GM18907 (cell line): ENCODE data around the gene KIAA1671.

ENCODE experiments used
- ATAC-seq: cut with Tn5 transposase; IDR thresholded peaks from one replicate; pipeline ENCODE4 v1.9.1; 2021; ENCODE audit warnings: mild to moderate bottlenecking, moderate library complexity; ENCODE audit not compliant: unreplicated experiment

The KIAA1671 gene

DNA sequence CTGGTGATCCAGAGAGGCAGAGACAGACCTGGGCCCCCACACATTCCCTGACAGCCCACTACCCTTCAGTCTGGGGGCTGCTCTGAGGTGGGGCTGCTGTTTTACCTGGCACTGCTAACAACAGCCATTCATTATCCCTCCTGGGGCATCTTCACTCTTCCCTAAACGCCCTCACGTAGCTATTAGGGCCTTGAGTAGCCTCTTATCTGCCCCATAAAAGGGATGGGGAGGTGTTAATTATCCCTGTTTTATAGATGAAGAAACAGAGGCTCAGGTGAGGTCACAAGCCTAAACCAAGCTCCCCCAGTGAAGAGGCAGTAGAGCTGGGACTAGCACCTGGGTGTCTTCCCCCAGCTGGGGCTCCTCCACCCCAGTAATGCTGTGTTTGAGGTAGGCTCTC, 79.5 kb downstream of the KIAA1671 start:
- no peak for ATAC-seq

GRCh38 chr22:25035715-25036114, 83.2 kb downstream of the KIAA1671 start:
- ATAC-seq = no peak

DNA sequence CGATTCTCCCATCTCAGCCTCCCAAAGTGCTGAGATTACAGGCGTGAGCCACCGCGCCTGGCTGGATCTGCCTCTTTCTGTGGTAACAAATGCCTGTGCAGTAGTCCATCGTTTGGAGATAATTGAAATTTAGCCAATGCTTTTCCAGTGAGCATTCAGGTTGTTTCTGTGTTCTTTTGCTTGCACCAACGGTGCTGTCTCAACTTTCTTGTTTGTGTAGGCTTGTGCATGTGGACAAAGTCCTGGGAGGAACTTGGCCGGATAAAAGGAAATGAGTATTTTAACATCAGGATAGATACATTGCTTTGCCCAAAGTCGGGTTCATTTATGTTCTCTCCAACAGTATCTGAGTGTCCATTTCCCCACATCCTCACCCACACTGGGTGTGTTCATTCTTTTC, 85.7 kb downstream of the KIAA1671 start:
- no peak for ATAC-seq

- no peak for ATAC-seq
These were observed 86.3 kb downstream of the KIAA1671 start for GRCh38 chr22:25038771-25039170.

- no peak for ATAC-seq
These were observed 86.7 kb downstream of the KIAA1671 start for GRCh38 chr22:25039255-25039654.

GRCh38 chr22:25039754-25040153, 87.2 kb downstream of the KIAA1671 start:
- no peak for ATAC-seq

- ATAC-seq = no peak
These were observed 92.6 kb downstream of the KIAA1671 start for GRCh38 chr22:25045159-25045558.

GRCh38 chr22:25048071-25048470, 95.6 kb downstream of the KIAA1671 start:
- no peak for ATAC-seq

DNA sequence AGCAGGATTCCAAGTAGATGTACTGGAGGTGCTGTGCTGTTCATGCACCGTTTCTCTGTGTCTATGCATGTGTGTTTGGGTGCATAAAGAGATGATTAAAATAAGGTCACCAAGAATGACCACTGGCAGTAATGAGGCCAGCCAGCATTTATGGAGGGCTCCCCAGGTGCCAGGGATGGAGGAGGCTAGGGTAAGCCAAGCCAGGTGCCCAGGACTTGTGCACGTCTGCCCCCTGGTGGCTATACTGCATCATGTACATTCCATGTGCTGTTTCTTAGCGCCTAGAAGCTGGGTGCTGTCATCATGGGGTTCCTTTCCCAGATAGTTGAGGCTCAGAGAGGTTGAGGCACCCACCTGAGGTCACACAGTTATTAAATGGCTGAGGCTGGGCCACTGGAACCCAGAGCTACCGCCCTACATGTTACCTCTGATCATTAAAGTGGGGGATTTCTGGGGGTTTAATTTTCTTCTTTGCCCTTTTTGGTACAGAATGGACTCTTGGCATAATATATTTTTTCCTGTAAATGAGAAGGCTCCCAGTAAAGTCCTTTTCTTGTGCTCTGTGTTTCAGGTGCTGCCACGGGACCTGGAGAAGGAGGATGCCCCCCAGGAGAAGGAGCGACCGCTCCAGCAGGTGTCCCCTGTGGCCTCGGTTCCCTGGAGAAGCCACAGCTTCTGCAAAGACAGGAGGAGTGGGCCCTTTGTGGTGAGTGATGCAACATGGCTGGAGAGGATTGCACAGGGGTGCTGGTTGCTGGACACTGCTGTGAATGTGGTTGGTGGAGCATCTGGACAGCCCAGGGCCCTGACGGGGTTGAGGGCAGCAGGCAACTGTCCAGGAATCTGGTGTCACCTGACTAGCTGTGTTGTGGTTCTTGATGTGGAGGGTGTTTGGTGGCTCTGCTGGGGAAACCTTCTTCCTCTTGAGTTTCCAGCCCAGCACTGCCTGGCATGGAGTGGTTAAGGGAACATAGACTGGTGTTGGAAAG, 96.4 kb downstream of the KIAA1671 start:
- ATAC-seq = no peak

DNA sequence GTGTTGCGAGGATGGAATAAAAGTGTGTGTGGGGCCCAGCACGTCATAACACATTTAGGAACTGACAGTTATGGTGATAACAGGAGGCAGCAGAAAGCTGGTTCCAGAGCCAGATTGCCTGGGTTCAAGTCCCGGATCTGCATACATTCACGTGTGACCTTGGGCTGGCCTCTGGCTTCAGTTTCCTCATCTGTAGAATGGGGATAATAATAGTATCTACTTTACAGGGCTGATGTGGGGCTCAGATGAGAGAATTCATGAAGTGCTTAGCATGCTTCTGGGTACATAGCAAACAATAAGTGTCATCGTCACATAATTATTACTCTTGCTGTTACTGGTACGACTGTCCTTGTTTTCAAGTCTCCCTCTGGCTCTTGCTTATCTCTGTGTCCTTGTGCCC, 97.3 kb downstream of the KIAA1671 start:
- ATAC-seq = no peak

DNA sequence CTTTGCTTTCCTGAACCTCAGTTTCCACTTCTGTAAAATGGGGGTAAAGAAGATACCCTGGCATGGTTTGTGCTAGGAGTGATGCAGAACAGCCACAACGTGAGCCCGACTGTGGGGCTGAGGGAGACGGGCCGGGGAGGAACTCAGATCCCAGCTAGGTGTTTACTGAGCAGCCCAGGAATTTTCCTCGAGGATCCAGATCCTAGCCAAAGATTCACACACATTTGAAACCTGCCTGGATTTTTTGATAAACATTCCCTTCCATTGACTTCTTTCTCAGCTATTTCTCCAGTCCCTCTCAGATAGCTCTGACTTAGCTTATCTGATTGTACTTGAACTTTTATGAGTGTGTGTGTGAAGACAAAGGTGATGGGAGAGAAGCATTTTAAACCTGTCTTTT, 98.0 kb downstream of the KIAA1671 start:
- no peak for ATAC-seq

- ATAC-seq = no peak
These were observed 98.6 kb downstream of the KIAA1671 start for GRCh38 chr22:25051073-25051472.

GRCh38 chr22:25051983-25052710, 99.6 kb downstream of the KIAA1671 start:
- no peak for ATAC-seq

GRCh38 chr22:25053153-25053805, 100.8 kb downstream of the KIAA1671 start:
- no peak for ATAC-seq

- no peak for ATAC-seq
These were observed 102.5 kb downstream of the KIAA1671 start for GRCh38 chr22:25054943-25055511.

DNA sequence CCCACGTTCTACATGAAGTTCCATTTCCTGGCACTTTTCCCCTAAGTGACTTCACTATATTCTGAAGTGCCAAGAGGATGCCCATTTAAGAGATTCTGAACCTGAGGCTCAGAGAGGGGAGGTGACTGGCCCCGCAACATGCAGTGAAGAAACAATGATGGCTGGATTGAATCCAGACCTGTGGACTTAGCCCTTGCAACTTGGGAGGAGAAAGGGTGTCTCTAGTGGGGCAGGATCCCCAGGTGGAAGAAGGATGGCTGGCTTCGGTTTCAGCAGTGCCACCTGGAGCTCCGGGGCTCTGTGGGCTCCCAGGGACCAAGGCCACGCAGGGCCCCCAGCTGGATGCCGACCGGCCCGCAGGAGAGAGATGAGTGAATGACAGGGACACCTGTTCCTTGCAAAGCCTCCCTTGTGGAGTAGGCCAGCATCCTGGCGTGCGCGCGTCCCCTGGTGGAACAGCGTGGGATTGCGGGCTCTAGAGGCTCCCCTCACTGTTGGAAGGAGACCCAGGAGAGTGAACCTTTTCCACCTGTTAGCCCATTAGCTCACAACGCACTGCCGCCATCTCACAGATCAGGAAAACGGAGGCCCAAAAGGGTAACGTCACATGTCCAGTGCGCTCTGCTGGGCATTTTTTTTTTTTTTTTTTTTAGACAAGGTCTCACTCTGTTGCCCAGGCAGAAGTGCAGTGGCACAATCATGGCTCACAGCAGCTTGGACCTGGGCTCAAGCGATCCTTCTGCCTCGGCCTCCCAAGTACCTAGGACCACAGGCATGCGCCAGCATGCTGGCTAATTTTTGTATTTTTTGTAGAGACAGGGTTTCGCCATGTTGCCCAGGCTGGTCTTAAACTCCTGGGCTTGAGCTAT, 104.7 kb downstream of the KIAA1671 start:
- no peak for ATAC-seq

DNA sequence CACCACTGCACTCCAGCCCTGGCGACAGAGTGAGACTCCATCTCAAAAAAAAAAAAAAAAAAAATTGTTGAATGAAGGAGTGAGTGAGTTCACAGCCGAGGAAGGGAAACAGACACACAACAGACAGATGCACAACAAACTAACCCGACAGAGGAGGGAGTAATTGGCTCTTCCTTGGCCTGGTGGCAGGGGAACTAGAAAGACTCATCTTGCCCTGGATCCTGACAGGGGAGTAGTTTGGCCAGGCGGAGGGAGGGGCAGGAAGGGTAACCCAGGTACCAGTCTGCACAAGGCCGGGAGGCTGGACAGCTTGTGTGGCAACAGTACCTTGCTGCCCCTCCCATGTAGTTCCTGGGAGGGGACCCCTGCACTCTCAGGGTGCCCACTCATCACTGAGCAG, 106.9 kb downstream of the KIAA1671 start:
- ATAC-seq = no peak

DNA sequence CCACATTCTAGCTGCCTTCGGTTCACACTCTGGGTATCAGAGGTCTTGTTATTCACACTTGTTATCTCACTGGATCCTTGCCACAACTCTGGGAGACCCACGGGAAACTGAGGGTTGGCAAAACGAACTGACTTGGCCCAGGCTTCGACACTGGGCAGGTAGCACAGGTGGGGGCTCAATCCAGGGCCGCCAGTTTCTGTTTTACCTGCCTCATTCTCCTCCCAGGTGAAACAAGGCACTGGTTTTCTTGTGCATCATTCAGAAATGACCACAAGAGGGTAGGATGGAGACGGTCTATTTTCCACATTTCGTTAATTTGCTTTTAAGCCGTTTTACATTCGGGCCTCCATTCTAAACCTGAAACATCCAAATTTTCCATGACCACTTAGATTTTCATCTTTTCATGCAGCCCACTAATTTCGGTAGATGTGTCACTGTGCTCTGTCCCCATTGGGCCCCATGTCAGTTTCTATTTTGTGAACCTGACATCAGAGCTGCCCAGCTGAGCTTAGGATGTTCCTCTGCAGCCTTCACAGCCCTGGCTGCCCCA, 108.1 kb downstream of the KIAA1671 start:
- ATAC-seq = no peak

- ATAC-seq = no peak
These were observed 108.6 kb downstream of the KIAA1671 start for GRCh38 chr22:25061134-25061533.
